GM12874 (cell line): ENCODE results near the gene GOLGA1.

Experiments used
- TF ChIP-seq, protein P1 (sequence below): IDR thresholded peaks from 2 replicates; pipeline ENCODE4 v1.5.1; 2011; ENCODE audit warnings: low read depth, mild to moderate bottlenecking, control low read depth, low read length, moderate library complexity; ENCODE audit not compliant: insufficient read depth

Gene GOLGA1, protein sequence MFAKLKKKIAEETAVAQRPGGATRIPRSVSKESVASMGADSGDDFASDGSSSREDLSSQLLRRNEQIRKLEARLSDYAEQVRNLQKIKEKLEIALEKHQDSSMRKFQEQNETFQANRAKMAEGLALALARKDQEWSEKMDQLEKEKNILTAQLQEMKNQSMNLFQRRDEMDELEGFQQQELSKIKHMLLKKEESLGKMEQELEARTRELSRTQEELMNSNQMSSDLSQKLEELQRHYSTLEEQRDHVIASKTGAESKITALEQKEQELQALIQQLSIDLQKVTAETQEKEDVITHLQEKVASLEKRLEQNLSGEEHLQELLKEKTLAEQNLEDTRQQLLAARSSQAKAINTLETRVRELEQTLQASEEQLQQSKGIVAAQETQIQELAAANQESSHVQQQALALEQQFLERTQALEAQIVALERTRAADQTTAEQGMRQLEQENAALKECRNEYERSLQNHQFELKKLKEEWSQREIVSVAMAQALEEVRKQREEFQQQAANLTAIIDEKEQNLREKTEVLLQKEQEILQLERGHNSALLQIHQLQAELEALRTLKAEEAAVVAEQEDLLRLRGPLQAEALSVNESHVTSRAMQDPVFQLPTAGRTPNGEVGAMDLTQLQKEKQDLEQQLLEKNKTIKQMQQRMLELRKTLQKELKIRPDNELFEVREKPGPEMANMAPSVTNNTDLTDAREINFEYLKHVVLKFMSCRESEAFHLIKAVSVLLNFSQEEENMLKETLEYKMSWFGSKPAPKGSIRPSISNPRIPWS

GRCh38 chr9:124940894-124941678 is at the start of gene GOLGA1:
TSS of gene GOLGA1 (minus strand) at chr9:124941083. CDS start at chr9:124938711, 2,372 bp downstream.
- TF ChIP-seq, protein P1, sequence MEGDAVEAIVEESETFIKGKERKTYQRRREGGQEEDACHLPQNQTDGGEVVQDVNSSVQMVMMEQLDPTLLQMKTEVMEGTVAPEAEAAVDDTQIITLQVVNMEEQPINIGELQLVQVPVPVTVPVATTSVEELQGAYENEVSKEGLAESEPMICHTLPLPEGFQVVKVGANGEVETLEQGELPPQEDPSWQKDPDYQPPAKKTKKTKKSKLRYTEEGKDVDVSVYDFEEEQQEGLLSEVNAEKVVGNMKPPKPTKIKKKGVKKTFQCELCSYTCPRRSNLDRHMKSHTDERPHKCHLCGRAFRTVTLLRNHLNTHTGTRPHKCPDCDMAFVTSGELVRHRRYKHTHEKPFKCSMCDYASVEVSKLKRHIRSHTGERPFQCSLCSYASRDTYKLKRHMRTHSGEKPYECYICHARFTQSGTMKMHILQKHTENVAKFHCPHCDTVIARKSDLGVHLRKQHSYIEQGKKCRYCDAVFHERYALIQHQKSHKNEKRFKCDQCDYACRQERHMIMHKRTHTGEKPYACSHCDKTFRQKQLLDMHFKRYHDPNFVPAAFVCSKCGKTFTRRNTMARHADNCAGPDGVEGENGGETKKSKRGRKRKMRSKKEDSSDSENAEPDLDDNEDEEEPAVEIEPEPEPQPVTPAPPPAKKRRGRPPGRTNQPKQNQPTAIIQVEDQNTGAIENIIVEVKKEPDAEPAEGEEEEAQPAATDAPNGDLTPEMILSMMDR: no peak

GRCh38 chr9:124983698-124984097 is 42.8 kb upstream of the GOLGA1 start:
- TF ChIP-seq, protein P1: no peak

- TF ChIP-seq, protein P1: no peak
These were observed 39.5 kb upstream of the GOLGA1 start for GRCh38 chr9:124980431-124980830.

- TF ChIP-seq, protein P1: no peak
These were observed 34.2 kb upstream of the GOLGA1 start for GRCh38 chr9:124975131-124975530.

DNA sequence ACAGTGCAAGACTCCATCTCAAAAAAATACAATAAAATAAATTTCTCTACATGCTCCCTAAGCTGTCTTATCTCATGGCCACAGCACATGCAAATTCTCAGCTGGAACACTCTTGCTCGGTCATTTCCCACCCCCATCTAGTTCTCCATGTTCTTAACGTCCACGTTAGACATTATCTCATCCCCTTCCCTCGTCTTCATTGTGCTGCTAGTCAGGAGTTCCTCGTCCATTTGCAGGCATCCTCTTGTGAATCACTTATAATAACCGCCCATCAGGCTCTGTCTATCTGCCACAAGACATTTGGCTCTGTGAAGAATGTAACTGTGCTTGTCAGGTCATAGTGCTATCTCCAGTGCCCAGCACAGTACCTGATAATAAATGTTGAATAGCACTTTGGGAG is 32.9 kb upstream of the GOLGA1 start:
- TF ChIP-seq, protein P1: no peak

- TF ChIP-seq, protein P1: no peak
These were observed 31.4 kb upstream of the GOLGA1 start for GRCh38 chr9:124972241-124972770.
